ENCODE measurements around the gene ZMIZ1.

- TF ChIP-seq ESRRA (IDR thresholded peaks at IDR 0.05; ENCODE audit: borderline replicate concordance, low read length) (no peak), CTCF (IDR thresholded peaks at IDR 0.05) (no peak), POLR2A (IDR thresholded peaks at IDR 0.05; ENCODE audit: low read length) (no peak), EP300 (IDR thresholded peaks at IDR 0.05) (no peak), RAD21 (conservative IDR thresholded peaks at IDR 0.05 in 1 of 2, IDR thresholded peaks at IDR 0.05 in 1 of 2) (no peak)
- TF ChIP-seq, protein P1, sequence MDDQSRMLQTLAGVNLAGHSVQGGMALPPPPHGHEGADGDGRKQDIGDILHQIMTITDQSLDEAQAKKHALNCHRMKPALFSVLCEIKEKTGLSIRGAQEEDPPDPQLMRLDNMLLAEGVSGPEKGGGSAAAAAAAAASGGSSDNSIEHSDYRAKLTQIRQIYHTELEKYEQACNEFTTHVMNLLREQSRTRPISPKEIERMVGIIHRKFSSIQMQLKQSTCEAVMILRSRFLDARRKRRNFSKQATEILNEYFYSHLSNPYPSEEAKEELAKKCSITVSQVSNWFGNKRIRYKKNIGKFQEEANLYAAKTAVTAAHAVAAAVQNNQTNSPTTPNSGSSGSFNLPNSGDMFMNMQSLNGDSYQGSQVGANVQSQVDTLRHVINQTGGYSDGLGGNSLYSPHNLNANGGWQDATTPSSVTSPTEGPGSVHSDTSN (IDR thresholded peaks at IDR 0.05) = no peak
Measured at GRCh38 chr10:79299397-79300241, 230.9 kb downstream of the ZMIZ1 start.
